KMS-11 (cell line): Measurements from ENCODE around the gene ALG6.

Experiments
- H2AFZ ChIP-seq: fragments of 200-600 bp; sonication (generic); 2 replicates; pipeline ENCODE4 v1.6.1; 2016; ENCODE audit warnings: antibody characterized with exemption, mixed run types, low read depth
- H3K27ac ChIP-seq: fragments of 200-600 bp; sonication (generic); 2 replicates; pipeline ENCODE4 v1.6.1; 2016; ENCODE audit warnings: mild to moderate bottlenecking, mixed run types
- H3K27me3 ChIP-seq: fragments of 200-600 bp; sonication (generic); 2 replicates; pipeline ENCODE4 v1.6.1; 2017; ENCODE audit warnings: mild to moderate bottlenecking, low read depth, mixed run types, moderate library complexity; ENCODE audit not compliant: insufficient read depth
- H3K36me3 ChIP-seq: fragments of 200-600 bp; sonication (generic); 2 replicates; pipeline ENCODE4 v1.6.1; 2017; ENCODE audit warnings: mild to moderate bottlenecking, mixed run types; ENCODE audit not compliant: insufficient read depth
- H3K4me1 ChIP-seq: fragments of 200-600 bp; sonication (generic); 2 replicates; pipeline ENCODE4 v1.6.1; 2016; ENCODE audit warnings: mild to moderate bottlenecking, low read depth, mixed run types; ENCODE audit not compliant: poor library complexity, severe bottlenecking
- H3K4me2 ChIP-seq: fragments of 200-600 bp; sonication (generic); 2 replicates; pipeline ENCODE4 v1.7.0; 2016; ENCODE audit warnings: mild to moderate bottlenecking, mixed run types
- H3K4me3 ChIP-seq: fragments of 200-600 bp; sonication (generic); IDR thresholded peaks from 2 replicates; pipeline ENCODE4 v1.6.1; 2017; ENCODE audit warnings: low read depth, low read length, mixed read lengths; ENCODE audit not compliant: insufficient read depth
- H3K79me2 ChIP-seq: fragments of 200-600 bp; sonication (generic); 2 replicates; pipeline ENCODE4 v1.6.1; 2016; ENCODE audit warnings: low read depth, mixed run types; ENCODE audit not compliant: insufficient read depth
- H3K9ac ChIP-seq: fragments of 200-600 bp; sonication (generic); 2 replicates; pipeline ENCODE4 v1.6.1; 2016; ENCODE audit warnings: mild to moderate bottlenecking, mixed run types
- H4K20me1 ChIP-seq: fragments of 200-600 bp; sonication (generic); 2 replicates; pipeline ENCODE4 v1.6.1; 2016; ENCODE audit warnings: mild to moderate bottlenecking, mixed run types; ENCODE audit not compliant: insufficient read depth
- TF ChIP-seq, protein P1 (sequence below): fragments of 200-600 bp; sonication (generic); conservative IDR thresholded peaks from 2 replicates; pipeline ENCODE4 v1.6.1; 2017; ENCODE audit warnings: low read depth, mild to moderate bottlenecking, antibody characterized with exemption, low read length, moderate library complexity, mixed read lengths

ALG6 gene

DNA sequence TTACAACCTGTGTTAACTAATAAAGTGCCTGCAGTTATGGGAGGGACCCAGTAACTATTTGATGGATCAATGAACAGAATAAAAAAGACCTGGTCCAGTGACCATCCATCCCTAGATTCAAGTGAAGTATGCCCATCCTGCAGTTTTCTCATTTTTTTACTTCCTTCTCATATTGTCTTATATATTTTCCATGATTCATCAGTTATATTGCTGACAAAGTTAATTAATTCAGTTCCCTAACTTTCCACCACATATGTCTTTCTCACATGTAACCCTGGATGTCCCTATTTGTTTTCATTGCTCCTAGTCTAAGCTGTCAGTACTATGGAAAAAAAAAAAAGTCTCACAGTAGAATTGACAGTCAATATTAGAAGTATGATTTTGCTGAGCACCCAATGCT lies 91.3 kb downstream of the ALG6 start:
- Histone ChIP-seq H3K79me2 (no peaks in the 10 kb centered on the region), H3K9ac (no peak overlapping the region), H3K4me3 (no peak overlapping the region), H3K4me2 (no peak overlapping the region), H3K36me3 (no peaks in the 10 kb centered on the region; the same call in 1 of the 2 replicates), H3K27ac (no peak overlapping the region), H3K27me3 (no peaks in the 10 kb centered on the region), H4K20me1 (no peaks in the 10 kb centered on the region), H3K4me1 (no peaks in the 10 kb centered on the region), H2AFZ (no peak overlapping the region)
- TF ChIP-seq, protein P1, sequence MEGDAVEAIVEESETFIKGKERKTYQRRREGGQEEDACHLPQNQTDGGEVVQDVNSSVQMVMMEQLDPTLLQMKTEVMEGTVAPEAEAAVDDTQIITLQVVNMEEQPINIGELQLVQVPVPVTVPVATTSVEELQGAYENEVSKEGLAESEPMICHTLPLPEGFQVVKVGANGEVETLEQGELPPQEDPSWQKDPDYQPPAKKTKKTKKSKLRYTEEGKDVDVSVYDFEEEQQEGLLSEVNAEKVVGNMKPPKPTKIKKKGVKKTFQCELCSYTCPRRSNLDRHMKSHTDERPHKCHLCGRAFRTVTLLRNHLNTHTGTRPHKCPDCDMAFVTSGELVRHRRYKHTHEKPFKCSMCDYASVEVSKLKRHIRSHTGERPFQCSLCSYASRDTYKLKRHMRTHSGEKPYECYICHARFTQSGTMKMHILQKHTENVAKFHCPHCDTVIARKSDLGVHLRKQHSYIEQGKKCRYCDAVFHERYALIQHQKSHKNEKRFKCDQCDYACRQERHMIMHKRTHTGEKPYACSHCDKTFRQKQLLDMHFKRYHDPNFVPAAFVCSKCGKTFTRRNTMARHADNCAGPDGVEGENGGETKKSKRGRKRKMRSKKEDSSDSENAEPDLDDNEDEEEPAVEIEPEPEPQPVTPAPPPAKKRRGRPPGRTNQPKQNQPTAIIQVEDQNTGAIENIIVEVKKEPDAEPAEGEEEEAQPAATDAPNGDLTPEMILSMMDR: no peak

DNA sequence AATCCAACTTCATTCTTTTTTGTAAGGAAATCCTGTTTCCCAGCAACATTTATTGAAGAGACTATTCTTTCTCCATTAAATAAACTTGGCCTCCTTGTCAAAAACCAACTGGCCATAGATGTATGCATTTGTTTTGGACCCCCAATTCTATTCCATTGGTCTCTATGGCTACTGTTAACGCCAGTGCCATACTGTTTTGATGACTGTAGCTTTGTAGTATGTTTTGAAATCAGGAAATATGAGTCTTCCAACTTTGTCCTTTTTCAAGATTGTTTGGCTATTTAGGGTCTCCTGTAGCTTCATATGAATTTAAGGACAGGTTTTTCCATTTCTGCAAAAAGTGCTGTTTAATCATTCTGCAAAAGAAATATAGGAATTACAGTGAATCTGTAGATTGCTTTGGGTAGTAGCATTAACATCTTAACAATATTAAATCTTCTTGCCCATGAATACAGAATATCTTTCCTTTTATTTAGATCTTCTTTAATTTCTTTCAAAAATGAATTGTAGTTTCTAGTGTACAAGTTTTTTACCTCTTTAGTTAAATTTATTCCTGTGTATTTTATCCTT lies 94.3 kb downstream of the ALG6 start:
- TF ChIP-seq, protein P1: no peak
- no peaks in the 10 kb centered on the region for H3K36me3 ChIP-seq
- no peaks in the 10 kb centered on the region for H3K4me1 ChIP-seq
- no peaks in the 10 kb centered on the region for H3K79me2 ChIP-seq
- no peak overlapping the region for H3K27ac ChIP-seq
- H3K4me3 ChIP-seq: no peak overlapping the region
- no peak overlapping the region for H2AFZ ChIP-seq
- no peaks in the 10 kb centered on the region for H4K20me1 ChIP-seq
- no peaks in the 10 kb centered on the region for H3K27me3 ChIP-seq
- no peak overlapping the region for H3K9ac ChIP-seq
- H3K4me2 ChIP-seq: no peak overlapping the region

DNA sequence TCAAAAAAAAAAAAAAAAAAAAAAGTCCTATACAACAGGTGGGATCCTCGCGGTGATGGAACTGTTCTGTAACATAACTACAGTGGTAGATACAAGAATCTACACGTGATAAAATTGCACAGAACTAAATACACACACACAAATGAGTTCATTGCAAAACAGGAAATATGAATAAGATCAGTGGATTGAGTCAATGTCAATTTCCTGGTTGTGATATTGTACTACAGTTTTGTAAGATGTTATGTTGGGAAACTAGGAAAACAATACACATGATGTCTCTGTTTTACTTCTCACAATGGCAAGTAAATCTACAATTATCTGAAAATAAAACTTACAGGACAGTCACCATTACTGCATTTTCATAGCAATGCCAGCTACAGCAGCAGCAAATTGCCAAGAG lies 95.8 kb downstream of the ALG6 start:
- no peaks in the 10 kb centered on the region for H3K36me3 ChIP-seq
- no peak overlapping the region for H3K27ac ChIP-seq

DNA sequence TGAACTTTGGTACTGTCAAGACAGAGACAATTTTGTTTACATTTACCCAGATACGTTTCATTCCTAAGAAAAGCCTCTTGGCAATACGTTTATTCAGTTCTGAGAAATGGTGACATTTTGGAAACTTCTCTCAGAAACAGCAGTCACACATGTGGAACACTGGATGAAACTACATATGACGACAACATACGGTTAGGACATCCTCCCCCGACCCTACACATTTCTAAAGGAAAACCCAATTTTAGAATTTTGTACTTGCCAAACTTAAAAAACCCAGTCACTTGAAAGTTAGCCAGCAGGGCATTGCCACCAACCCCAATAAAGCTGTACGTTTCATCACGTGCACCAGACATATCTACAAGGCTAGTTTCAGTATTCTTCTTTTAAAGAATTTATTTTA lies 98.8 kb downstream of the ALG6 start:
- Histone ChIP-seq H3K9ac (no peak overlapping the region), H3K27ac (no peak overlapping the region), H3K4me3 (no peak overlapping the region), H2AFZ (no peak overlapping the region), H3K4me1 (no peaks in the 10 kb centered on the region), H3K4me2 (no peak overlapping the region), H3K79me2 (no peaks in the 10 kb centered on the region), H4K20me1 (no peaks in the 10 kb centered on the region), H3K27me3 (no peaks in the 10 kb centered on the region), H3K36me3 (no peaks in the 10 kb centered on the region)
- TF ChIP-seq, protein P1: no peak

More for the DNA sequence above, 95.8 kb downstream of the ALG6 start:
- H4K20me1 ChIP-seq: no peaks in the 10 kb centered on the region
- no peak overlapping the region for H3K9ac ChIP-seq
- H3K4me1 ChIP-seq: no peaks in the 10 kb centered on the region
- no peaks in the 10 kb centered on the region for H3K27me3 ChIP-seq
- no peak overlapping the region for H3K4me3 ChIP-seq
- no peak overlapping the region for H3K4me2 ChIP-seq
- no peaks in the 10 kb centered on the region for H3K79me2 ChIP-seq
- no peak overlapping the region for H2AFZ ChIP-seq
- TF ChIP-seq, protein P1: no peak
